A549 (cell line): Measurements from ENCODE around the gene MLLT10. TPM values are rescaled to one million over a fixed set of nuclear protein-coding genes. Genes with fewer than 3 reads are reported as not detected.

Source experiments
- ATAC-seq, 2 experiments: fragments of 200-7000 bp in 1 of 2; fragments of >200 bp in 1 of 2; cut with Nextera tagmentation in 1 of 2; cut with Tn5 transposase in 1 of 2; 3 replicates each; pipeline versions ENCODE4 v1.8.0 to v1.9.1; 2018 to 2020; ENCODE audit warnings: mild to moderate bottlenecking in 1 of 2, moderate library complexity in 1 of 2
- CTCF ChIA-PET: fragments of 300-600 bp; sonication (Branson Sonifier 250); formaldehyde crosslinking; extraction: SDS; loops from one replicate; lab custom pipeline; 2021; ENCODE audit warnings: antibody characterized with exemption, inconsistent platforms; lab: Yijun Ruan, JAX
- POLR2A ChIA-PET: fragments of 350-600 bp; formaldehyde crosslinking; extraction: SDS; loops from one replicate; lab custom pipeline; 2021; ENCODE audit warnings: antibody characterized with exemption, inconsistent platforms; lab: Yijun Ruan, JAX
- DNase-seq, 2 experiments: peaks; one replicate each; pipeline versions ENCODE4 v3.0.0 to v3.0.0-alpha.2; 2011 to 2016; ENCODE audit warnings: low read depth in 1 of 2, low spot score in 1 of 2
- FAIRE-seq: peaks from 2 replicates; lab custom pipeline; 2011; peaks lifted over from hg19 to GRCh38; lab: Jason Lieb, UNC
- H3K27ac ChIP-seq, 2 experiments: fragments of >200 bp; sonication (Bioruptor Twin); formaldehyde crosslinking; 3 replicates each; pipeline ENCODE4 v1.5.1; 2016 to 2017
- H3K4me1 ChIP-seq: fragments of >200 bp; sonication (Bioruptor Twin); formaldehyde crosslinking; 3 replicates; pipeline ENCODE4 v1.6.1; 2016
- H3K4me2 ChIP-seq: fragments of >200 bp; sonication (Bioruptor Twin); formaldehyde crosslinking; 3 replicates; pipeline ENCODE4 v1.6.1; 2016
- H3K4me3 ChIP-seq: fragments of >200 bp; sonication (Bioruptor Twin); formaldehyde crosslinking; 3 replicates; pipeline ENCODE4 v1.5.1; 2016
- H3K9me3 ChIP-seq: fragments of >200 bp; sonication (Bioruptor Twin); formaldehyde crosslinking; 3 replicates; pipeline ENCODE4 v1.6.1; 2016
- CEBPB ChIP-seq, 2 experiments: fragments of >200 bp in 1 of 2; sonication (Bioruptor Twin) in 1 of 2; formaldehyde crosslinking in 1 of 2; IDR thresholded peaks; 2 replicates each; pipeline ENCODE4 v1.6.1; 2012 to 2016
- CHD4 ChIP-seq: fragments of 200-600 bp; sonication (generic); IDR thresholded peaks from 2 replicates; pipeline ENCODE4 v1.6.1; 2016; ENCODE audit warnings: antibody characterized with exemption, mild to moderate bottlenecking, borderline replicate concordance
- E2F6 ChIP-seq: IDR thresholded peaks from 2 replicates; pipeline ENCODE4 v1.6.1; 2012; ENCODE audit warnings: low read depth, borderline replicate concordance
- EHF ChIP-seq: fragments of 250-450 bp; sonication (Bioruptor Pico); IDR thresholded peaks from 2 replicates; pipeline ENCODE4 v1.5.0; 2020; ENCODE audit warnings: mild to moderate bottlenecking
- FOXS1 ChIP-seq: fragments of 250-450 bp; sonication (Bioruptor Pico); IDR thresholded peaks from 2 replicates; pipeline ENCODE4 v1.5.0; 2020; ENCODE audit warnings: mild to moderate bottlenecking, moderate library complexity
- HOXB13 ChIP-seq: fragments of 250-450 bp; sonication (Bioruptor Pico); IDR thresholded peaks from 2 replicates; pipeline ENCODE4 v1.5.0; 2020; ENCODE audit warnings: low read depth, mild to moderate bottlenecking, moderate library complexity
- MAZ ChIP-seq: fragments of 150-350 bp; IDR thresholded peaks from 2 replicates; pipeline ENCODE4 v1.6.1; 2014; ENCODE audit warnings: antibody characterized with exemption, low read depth, low read length, borderline replicate concordance
- MYC ChIP-seq: IDR thresholded peaks from 2 replicates; pipeline ENCODE4 v1.6.1; 2012; ENCODE audit warnings: mild to moderate bottlenecking, inconsistent platforms, low read length, improper control_type of control experiment, borderline replicate concordance
- PHF8 ChIP-seq: fragments of 200-600 bp; sonication (generic); IDR thresholded peaks from 2 replicates; pipeline ENCODE4 v1.6.1; 2016; ENCODE audit warnings: low read depth, mild to moderate bottlenecking, antibody characterized with exemption, moderate library complexity, borderline replicate concordance
- POLR2A ChIP-seq: IDR thresholded peaks from 2 replicates; pipeline ENCODE4 v1.6.1; 2012; ENCODE audit warnings: mild to moderate bottlenecking, low read length
- RAD21 ChIP-seq, 2 experiments: fragments of >200 bp in 1 of 2; sonication (Bioruptor Twin) in 1 of 2; formaldehyde crosslinking in 1 of 2; IDR thresholded peaks in 1 of 2; conservative IDR thresholded peaks in 1 of 2; 2 replicates in 1 of 2; 3 replicates in 1 of 2; pipeline ENCODE4 v1.6.1; 2012 to 2018; ENCODE audit warnings: inconsistent platforms in 1 of 2
- REST ChIP-seq: fragments of 200-600 bp; sonication (generic); IDR thresholded peaks from 2 replicates; pipeline ENCODE4 v1.6.1; 2016; ENCODE audit warnings: antibody characterized with exemption, mild to moderate bottlenecking, moderate library complexity
- TFCP2L1 ChIP-seq: fragments of 250-450 bp; sonication (Bioruptor Pico); IDR thresholded peaks from 2 replicates; pipeline ENCODE4 v1.5.0; 2021; ENCODE audit warnings: mild to moderate bottlenecking
- TP53 ChIP-seq: fragments of 250-450 bp; sonication (Bioruptor Pico); IDR thresholded peaks from 2 replicates; pipeline ENCODE4 v1.5.0; 2021; ENCODE audit warnings: mild to moderate bottlenecking, moderate library complexity
- ZC3H11A ChIP-seq: fragments of 450-650 bp; IDR thresholded peaks from 2 replicates; pipeline ENCODE4 v1.6.1; 2014; ENCODE audit warnings: antibody characterized with exemption, mild to moderate bottlenecking
- ZFP36 ChIP-seq: fragments of 450-650 bp; IDR thresholded peaks from 2 replicates; pipeline ENCODE4 v1.6.1; 2014; ENCODE audit warnings: borderline replicate concordance; ENCODE audit not compliant: partially characterized antibody
- ZNF302 ChIP-seq: fragments of 250-450 bp; sonication (Bioruptor Pico); IDR thresholded peaks from 2 replicates; pipeline ENCODE4 v1.9.0; 2021; ENCODE audit warnings: inconsistent platforms, mild to moderate bottlenecking, moderate library complexity
- ZSCAN20 ChIP-seq: fragments of 250-450 bp; sonication (Bioruptor Pico); IDR thresholded peaks from 2 replicates; pipeline ENCODE4 v1.8.0; 2022; ENCODE audit warnings: mild to moderate bottlenecking, moderate library complexity
- WGBS: methylation state at CpG from one replicate; pipeline ENCODE4 v1.1.6; 2017; ENCODE audit errors: missing lambda C conversion rate; 5-methylcytosine and 5-hydroxymethylcytosine counted together
- polyA plus RNA-seq, 4 experiments: library from polyadenylated mRNA; depleted of rRNA in 3 of 4; stranded (reverse); fragments of >200 nt; fragmentation: RNase III in 1 of 4; extraction: RNeasy Plus Mini Kit Qiagen cat#74134 plus additional on column Dnase treatment in 1 of 4; gene quantifications; 2 replicates in 3 of 4; 3 replicates in 1 of 4; pipeline ENCODE4 v1.2.3, GENCODE V29; 2011 to 2017
- TF ChIP-seq, protein P1 (sequence below): fragments of >200 bp; sonication (Bioruptor Twin); formaldehyde crosslinking; IDR thresholded peaks from 3 replicates; pipeline ENCODE4 v1.6.1; 2016
- TF ChIP-seq, protein P2 (sequence below): fragments of 150-350 bp; IDR thresholded peaks from 2 replicates; pipeline ENCODE4 v1.6.1; 2014; ENCODE audit warnings: low read depth, mild to moderate bottlenecking, low read length
- TF ChIP-seq, protein P3 (sequence below): IDR thresholded peaks from 2 replicates; pipeline ENCODE4 v1.6.1; 2012

MLLT10 gene
- polyA plus RNA-seq, 2 of the 4 experiments (the other 2 are of a cell fraction) = 41.7 to 54.1 TPM

- TF ChIP-seq POLR2A (no peak), MYC (no peak), CHD4 (no peak), ZSCAN20 (CRISPR knock-in tag) (no peak)
- TF ChIP-seq, protein P1, sequence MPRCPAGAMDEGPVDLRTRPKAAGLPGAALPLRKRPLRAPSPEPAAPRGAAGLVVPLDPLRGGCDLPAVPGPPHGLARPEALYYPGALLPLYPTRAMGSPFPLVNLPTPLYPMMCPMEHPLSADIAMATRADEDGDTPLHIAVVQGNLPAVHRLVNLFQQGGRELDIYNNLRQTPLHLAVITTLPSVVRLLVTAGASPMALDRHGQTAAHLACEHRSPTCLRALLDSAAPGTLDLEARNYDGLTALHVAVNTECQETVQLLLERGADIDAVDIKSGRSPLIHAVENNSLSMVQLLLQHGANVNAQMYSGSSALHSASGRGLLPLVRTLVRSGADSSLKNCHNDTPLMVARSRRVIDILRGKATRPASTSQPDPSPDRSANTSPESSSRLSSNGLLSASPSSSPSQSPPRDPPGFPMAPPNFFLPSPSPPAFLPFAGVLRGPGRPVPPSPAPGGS = no peak
- TF ChIP-seq, protein P2, sequence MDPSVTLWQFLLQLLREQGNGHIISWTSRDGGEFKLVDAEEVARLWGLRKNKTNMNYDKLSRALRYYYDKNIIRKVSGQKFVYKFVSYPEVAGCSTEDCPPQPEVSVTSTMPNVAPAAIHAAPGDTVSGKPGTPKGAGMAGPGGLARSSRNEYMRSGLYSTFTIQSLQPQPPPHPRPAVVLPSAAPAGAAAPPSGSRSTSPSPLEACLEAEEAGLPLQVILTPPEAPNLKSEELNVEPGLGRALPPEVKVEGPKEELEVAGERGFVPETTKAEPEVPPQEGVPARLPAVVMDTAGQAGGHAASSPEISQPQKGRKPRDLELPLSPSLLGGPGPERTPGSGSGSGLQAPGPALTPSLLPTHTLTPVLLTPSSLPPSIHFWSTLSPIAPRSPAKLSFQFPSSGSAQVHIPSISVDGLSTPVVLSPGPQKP = no peak
- TF ChIP-seq, protein P3, sequence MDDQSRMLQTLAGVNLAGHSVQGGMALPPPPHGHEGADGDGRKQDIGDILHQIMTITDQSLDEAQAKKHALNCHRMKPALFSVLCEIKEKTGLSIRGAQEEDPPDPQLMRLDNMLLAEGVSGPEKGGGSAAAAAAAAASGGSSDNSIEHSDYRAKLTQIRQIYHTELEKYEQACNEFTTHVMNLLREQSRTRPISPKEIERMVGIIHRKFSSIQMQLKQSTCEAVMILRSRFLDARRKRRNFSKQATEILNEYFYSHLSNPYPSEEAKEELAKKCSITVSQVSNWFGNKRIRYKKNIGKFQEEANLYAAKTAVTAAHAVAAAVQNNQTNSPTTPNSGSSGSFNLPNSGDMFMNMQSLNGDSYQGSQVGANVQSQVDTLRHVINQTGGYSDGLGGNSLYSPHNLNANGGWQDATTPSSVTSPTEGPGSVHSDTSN = no peak
- Histone ChIP-seq H3K27ac (no peak overlapping the region), H3K4me3 (no peak overlapping the region), H3K4me2 (no peak overlapping the region), H3K4me1 (no peaks in the 10 kb centered on the region), H3K9me3 (no peaks in the 10 kb centered on the region)
- WGBS = 80% methylated on average over 24 of the region's 26 CpGs
- ChIA-PET CTCF (interaction anchor here (1.9 kb wide), 1 partner anchor 20 kb away, joined by 4 read pairs; no protein-coding TSS in a partner anchor), POLR2A (no interaction called here)
- FAIRE-seq (no peak), ATAC-seq (no peak), DNase-seq (no peak)
Measured at GRCh38 chr10:21751341-21752310, 217.6 kb downstream of the MLLT10 start.

- DNase-seq (no peak), FAIRE-seq (no peak), ATAC-seq (no peak)
- TF ChIP-seq ZC3H11A (no peak), TFCP2L1 (CRISPR knock-in tag) (no peak), E2F6 (no peak), EHF (CRISPR knock-in tag) (no peak), TP53 (CRISPR knock-in tag) (no peak), ZFP36 (no peak), MYC (no peak), HOXB13 (CRISPR knock-in tag) (no peak)
- CTCF ChIA-PET = interaction anchor here (0.9 to 1.9 kb wide), 2 partner anchors 22 to 258 kb away, joined by 3 to 4 read pairs; no protein-coding TSS in a partner anchor
- WGBS = 85% methylated on average over 16 of the region's 18 CpGs
- POLR2A ChIA-PET = no interaction called here
- Histone ChIP-seq H3K4me3 (no peak overlapping the region), H3K9me3 (no peaks in the 10 kb centered on the region), H3K27ac (no peak overlapping the region), H3K4me1 (no peaks in the 10 kb centered on the region), H3K4me2 (no peak overlapping the region)
Measured at GRCh38 chr10:21753497-21754270, 219.7 kb downstream of the MLLT10 start.

DNA sequence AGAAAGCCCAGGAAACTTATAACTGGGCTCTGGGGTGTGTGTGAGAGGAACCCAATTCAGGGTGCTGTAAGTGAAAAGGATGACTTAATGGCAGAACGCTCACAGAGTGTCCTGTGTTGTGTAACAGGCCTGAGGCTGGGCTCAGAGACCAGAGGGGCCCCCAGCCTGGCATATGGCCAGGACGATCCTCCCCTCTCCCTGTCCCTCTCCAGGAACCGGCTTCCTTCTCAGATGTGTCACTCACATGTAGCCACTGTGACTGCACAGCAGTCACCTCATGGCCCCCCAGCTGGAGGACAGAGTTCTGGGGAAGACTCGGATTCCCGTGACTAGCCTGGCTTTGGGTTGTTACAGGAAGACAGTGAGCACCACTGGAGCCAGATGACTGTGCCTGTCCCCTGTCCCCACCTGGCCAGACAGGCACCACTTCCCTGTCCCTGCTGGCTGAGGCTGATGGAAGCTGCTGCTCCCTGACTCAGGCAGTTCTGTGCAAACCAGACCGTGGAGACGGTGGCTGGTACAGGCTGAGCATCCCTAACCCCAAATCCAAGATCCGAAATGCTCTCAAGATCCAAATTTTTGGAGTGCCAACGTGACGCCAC is 220.5 kb downstream of the MLLT10 start:
- Histone ChIP-seq H3K4me1 (no peaks in the 10 kb centered on the region), H3K4me3 (no peak overlapping the region), H3K27ac (no peak overlapping the region), H3K4me2 (no peak overlapping the region), H3K9me3 (no peaks in the 10 kb centered on the region)
- WGBS = 87% methylated on average over 9 of the region's 10 CpGs
- FAIRE-seq (no peak), ATAC-seq (no peak), DNase-seq (no peak)
- ChIA-PET CTCF (no interaction called here), POLR2A (no interaction called here)
- no peak for TF ChIP-seq PHF8
- no peak for TF ChIP-seq POLR2A
- TF ChIP-seq CHD4 = no peak
- TF ChIP-seq REST = no peak
- TF ChIP-seq FOXS1 = no peak
- TF ChIP-seq TP53 (CRISPR knock-in tag) = no peak
- TF ChIP-seq MAZ = no peak
- TF ChIP-seq ZNF302 (CRISPR knock-in tag) = no peak
- no peak for TF ChIP-seq RAD21 (conservative IDR thresholded peaks at IDR 0.05 in 1 of 2, IDR thresholded peaks at IDR 0.05 in 1 of 2)
- TF ChIP-seq CEBPB (IDR thresholded peaks at IDR 0.05) = no peak
